ENCODE data around the gene HHLA2. TPM values are rescaled to one million over a fixed set of nuclear protein-coding genes. Genes with fewer than 3 reads are reported as not detected.

HHLA2 gene
- total and polyA plus RNA-seq, 2 of the 8 experiments (the other 6 are each of a cell fraction or from before 2014, with no cell fraction given) = not detected

DNA sequence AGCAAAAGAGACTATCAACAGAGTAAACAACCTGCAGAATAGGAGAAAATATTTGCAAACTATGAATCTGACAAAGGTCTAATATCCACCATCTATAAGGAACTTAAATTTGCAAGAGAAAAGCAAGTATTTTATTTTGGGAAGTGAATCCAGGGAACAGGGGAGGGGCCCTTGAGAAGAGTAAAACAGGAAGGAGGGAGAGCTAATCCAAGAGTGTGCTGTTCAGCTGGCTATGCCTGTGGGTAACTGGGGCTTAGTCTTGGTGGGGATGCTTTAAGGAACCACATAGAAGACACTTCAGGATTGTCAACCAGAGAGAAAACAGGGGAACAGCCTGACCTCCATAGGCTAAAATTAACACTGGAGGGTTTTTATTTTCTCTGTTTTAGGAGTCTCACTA lies 3.9 kb upstream of the HHLA2 start:
- Histone ChIP-seq H3K56ac (replicated peaks; ENCODE audit: insufficient read length, low read depth, low read length) (no peak overlapping the region), H4K20me1 (replicated peaks in 1 of 2; ENCODE audit: control insufficient read depth in 1 of 2, insufficient read depth in 2 of 2, low read length in 2 of 2) (no peaks in the 10 kb centered on the region), H3K79me1 (ENCODE audit: low read depth, low read length) (no peaks in the 10 kb centered on the region), H3K18ac (ENCODE audit: extremely low read depth, low read length) (no peak overlapping the region), H3K27me3 (replicated peaks in 1 of 4; ENCODE audit: control insufficient read depth in 3 of 4, extremely low read depth in 1 of 4, insufficient read depth in 3 of 4, low read length in 3 of 4) (no peaks in the 10 kb centered on the region), H3K9me3 (ENCODE audit: insufficient read depth in 2 of 2, low read depth in 1 of 2, low read length in 1 of 2) (no peaks in the 10 kb centered on the region), H3K4ac (replicated peaks; ENCODE audit: insufficient read length, low read depth, low read length) (no peak overlapping the region), H2BK120ac (replicated peaks; ENCODE audit: low read depth, low read length) (no peak overlapping the region), H4K8ac (ENCODE audit: extremely low read depth, insufficient read depth, low read length) (no peak overlapping the region), H3K14ac (ENCODE audit: insufficient read length) (no peak overlapping the region), H3K9ac (replicated peaks in 1 of 4; ENCODE audit: extremely low read depth in 1 of 4, low read depth in 3 of 4, low read length in 3 of 4) (no peak overlapping the region), H3K23ac (ENCODE audit: insufficient read length) (no peak overlapping the region), H2AK5ac (ENCODE audit: low read depth, low read length) (no peak overlapping the region), H2AFZ (ENCODE audit: low read length) (no peak overlapping the region), H3K4me3 (ENCODE audit: extremely low read depth in 1 of 4, insufficient read depth in 2 of 4, low read depth in 3 of 4, low read length in 4 of 4) (no peak overlapping the region), H4K91ac (replicated peaks; ENCODE audit: insufficient read length, low read length) (no peak overlapping the region), H2BK15ac (ENCODE audit: low read length) (no peak overlapping the region), H3K79me2 (ENCODE audit: control insufficient read depth in 1 of 2, insufficient read depth in 2 of 2, low read length in 2 of 2) (no peaks in the 10 kb centered on the region), H3K4me1 (replicated peaks in 1 of 4; ENCODE audit: control insufficient read depth in 3 of 4, insufficient read depth in 4 of 4, low read length in 3 of 4) (no peaks in the 10 kb centered on the region), H3K23me2 (ENCODE audit: low read depth, low read length) (no peaks in the 10 kb centered on the region), H4K5ac (ENCODE audit: insufficient read length, low read depth, low read length) (no peak overlapping the region), H3K27ac (ENCODE audit: low read depth, low read length) (no peak overlapping the region), H3K4me2 (ENCODE audit: insufficient read depth in 1 of 2, low read depth in 2 of 2, low read length in 2 of 2) (no peak overlapping the region), H3K36me3 (ENCODE audit: control insufficient read depth in 2 of 4, insufficient read depth in 4 of 4, low read length in 3 of 4) (no peaks in the 10 kb centered on the region), H2BK20ac (ENCODE audit: low read length) (no peak overlapping the region), H2BK5ac (ENCODE audit: low read depth, low read length) (no peak overlapping the region), H2BK12ac (ENCODE audit: low read depth, low read length) (no peak overlapping the region)
- FAIRE-seq = no peak
- DNase-seq (ENCODE audit: low read depth in 1 of 2, low spot score in 2 of 2) = no peak
- ChIA-PET POLR2A (ENCODE audit: partially characterized antibody) (no interaction called here), CTCF (ENCODE audit: partially characterized antibody) (interaction anchor here (0.6 kb wide), 1 partner anchor 37 kb away, joined by 3 read pairs; no protein-coding TSS in a partner anchor)
- TF ChIP-seq, protein P1, sequence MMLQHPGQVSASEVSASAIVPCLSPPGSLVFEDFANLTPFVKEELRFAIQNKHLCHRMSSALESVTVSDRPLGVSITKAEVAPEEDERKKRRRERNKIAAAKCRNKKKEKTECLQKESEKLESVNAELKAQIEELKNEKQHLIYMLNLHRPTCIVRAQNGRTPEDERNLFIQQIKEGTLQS (IDR thresholded peaks at IDR 0.05; ENCODE audit: insufficient read depth, low read depth, low read length) = no peak
- TF ChIP-seq, protein P2, sequence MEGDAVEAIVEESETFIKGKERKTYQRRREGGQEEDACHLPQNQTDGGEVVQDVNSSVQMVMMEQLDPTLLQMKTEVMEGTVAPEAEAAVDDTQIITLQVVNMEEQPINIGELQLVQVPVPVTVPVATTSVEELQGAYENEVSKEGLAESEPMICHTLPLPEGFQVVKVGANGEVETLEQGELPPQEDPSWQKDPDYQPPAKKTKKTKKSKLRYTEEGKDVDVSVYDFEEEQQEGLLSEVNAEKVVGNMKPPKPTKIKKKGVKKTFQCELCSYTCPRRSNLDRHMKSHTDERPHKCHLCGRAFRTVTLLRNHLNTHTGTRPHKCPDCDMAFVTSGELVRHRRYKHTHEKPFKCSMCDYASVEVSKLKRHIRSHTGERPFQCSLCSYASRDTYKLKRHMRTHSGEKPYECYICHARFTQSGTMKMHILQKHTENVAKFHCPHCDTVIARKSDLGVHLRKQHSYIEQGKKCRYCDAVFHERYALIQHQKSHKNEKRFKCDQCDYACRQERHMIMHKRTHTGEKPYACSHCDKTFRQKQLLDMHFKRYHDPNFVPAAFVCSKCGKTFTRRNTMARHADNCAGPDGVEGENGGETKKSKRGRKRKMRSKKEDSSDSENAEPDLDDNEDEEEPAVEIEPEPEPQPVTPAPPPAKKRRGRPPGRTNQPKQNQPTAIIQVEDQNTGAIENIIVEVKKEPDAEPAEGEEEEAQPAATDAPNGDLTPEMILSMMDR (IDR thresholded peaks at IDR 0.05; ENCODE audit: control extremely low read depth in 1 of 3, insufficient read depth in 1 of 3, low read depth in 1 of 3, low read length in 3 of 3) = no peak
- TF ChIP-seq EGR1 (IDR thresholded peaks at IDR 0.05; ENCODE audit: borderline replicate concordance, low read depth, low read length) = no peak
- TF ChIP-seq POU5F1 (IDR thresholded peaks at IDR 0.05; ENCODE audit: low read depth, low read length) = no peak
- TF ChIP-seq KDM1A (IDR thresholded peaks at IDR 0.05; ENCODE audit: borderline replicate concordance, low read length) = no peak
- no peak for TF ChIP-seq SP1 (IDR thresholded peaks at IDR 0.05; ENCODE audit: low read depth, low read length)
- no peak for TF ChIP-seq CBX5 (IDR thresholded peaks at IDR 0.05; ENCODE audit: low read depth, low read length)
- TF ChIP-seq, protein P3, sequence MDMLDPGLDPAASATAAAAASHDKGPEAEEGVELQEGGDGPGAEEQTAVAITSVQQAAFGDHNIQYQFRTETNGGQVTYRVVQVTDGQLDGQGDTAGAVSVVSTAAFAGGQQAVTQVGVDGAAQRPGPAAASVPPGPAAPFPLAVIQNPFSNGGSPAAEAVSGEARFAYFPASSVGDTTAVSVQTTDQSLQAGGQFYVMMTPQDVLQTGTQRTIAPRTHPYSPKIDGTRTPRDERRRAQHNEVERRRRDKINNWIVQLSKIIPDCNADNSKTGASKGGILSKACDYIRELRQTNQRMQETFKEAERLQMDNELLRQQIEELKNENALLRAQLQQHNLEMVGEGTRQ (IDR thresholded peaks at IDR 0.05; ENCODE audit: low read length) = no peak
- no peak for TF ChIP-seq CEBPB (IDR thresholded peaks at IDR 0.05; ENCODE audit: low read depth, low read length)
- no peak for TF ChIP-seq YY1 (IDR thresholded peaks at IDR 0.05; ENCODE audit: low read depth, low read length)
